Measurements from ENCODE around the gene GALNT9.
"Not testable (repeated sequence)": the region's sequence is repeated elsewhere in the genome, so short reads cannot be mapped to it uniquely, and the experiment has no call there.

Gene GALNT9

DNA sequence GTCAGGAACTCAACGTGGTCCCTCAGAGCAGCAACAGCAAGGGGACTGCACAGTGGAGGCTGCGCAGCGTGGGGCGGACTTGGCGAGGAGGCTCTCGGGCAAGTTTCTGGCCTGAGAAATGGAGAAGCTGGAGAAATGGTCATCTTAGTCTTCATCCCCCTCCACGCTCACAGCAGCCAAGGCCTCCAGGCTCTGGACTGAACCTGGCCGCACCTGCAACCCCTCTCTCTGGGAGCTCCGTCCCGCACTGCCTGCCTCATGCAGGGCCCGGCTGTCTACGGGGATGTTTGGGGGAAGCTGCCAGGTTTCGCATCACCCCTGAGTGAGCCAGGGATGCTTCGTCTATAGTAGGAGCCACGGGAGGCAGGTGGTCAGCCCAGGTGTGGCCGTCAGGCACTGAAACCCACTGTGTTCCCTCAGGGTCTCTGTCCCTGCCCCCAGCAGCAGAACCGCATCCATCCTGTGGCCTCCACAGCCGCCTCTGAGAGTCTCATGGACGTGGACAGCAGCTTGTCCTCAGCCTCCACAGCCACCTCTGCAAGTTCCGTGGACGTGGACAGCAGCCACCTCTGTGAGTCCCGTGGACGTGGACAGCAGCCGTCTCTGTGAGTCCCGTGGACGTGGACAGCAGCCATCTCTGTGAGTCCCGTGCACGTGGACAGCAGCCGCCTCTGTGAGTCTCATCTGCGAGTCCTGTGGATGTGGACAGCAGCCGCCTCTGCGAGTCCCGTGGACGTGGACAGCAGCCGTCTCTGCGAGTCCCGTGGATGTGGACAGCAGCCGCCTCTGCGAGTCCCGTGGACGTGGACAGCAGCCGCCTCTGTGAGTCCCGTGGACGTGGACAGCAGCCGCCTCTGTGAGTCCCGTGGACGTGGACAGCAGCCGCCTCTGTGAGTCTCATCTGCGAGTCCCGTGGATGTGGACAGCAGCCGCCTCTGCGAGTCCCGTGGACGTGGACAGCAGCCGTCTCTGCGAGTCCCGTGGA, 29.1 kb upstream of the GALNT9 start:
- not testable (repeated sequence) for DNase-seq

- DNase-seq = no peak
These were observed 28.3 kb upstream of the GALNT9 start for GRCh38 chr12:132357623-132358186.

- DNase-seq = peak; percentile 92
These were observed 27.6 kb upstream of the GALNT9 start for GRCh38 chr12:132356691-132357622.

GRCh38 chr12:132355742-132356681, 26.6 kb upstream of the GALNT9 start:
- DNase-seq = no peak

DNA sequence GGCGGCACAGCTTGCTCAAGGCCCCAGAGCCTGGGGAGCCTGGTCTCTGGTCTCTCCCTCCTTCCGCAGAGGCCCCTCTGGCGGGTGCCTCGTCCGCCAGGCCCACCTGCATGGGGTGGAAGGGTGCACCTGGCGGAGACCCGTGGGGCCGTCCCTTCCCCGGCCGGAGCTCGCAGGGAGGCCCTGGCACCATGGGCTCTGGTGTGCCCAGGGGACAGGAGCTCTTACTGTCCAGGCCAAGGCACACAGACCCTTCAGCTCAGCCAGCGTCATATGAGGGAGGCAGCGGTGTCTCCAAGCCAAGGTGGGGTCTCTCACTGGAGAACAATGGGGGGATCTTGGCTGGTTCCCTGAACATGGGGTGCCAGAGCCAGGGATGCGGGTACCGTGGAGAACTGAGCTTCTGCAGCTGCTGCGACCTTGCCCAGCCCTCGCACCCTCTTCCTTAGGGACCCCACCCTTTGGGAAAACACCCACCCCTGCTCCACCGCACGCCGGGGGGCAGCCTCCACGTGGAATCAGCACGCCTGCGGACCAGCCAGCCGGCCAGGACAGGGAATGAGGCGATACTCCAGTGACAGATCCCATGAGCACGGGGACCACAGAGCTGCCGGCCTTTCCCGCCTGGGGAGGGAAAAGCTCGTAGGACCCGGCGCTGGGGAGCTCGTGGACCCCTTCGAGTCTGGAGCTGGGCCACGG, 25.7 kb upstream of the GALNT9 start:
- no peak for DNase-seq

DNA sequence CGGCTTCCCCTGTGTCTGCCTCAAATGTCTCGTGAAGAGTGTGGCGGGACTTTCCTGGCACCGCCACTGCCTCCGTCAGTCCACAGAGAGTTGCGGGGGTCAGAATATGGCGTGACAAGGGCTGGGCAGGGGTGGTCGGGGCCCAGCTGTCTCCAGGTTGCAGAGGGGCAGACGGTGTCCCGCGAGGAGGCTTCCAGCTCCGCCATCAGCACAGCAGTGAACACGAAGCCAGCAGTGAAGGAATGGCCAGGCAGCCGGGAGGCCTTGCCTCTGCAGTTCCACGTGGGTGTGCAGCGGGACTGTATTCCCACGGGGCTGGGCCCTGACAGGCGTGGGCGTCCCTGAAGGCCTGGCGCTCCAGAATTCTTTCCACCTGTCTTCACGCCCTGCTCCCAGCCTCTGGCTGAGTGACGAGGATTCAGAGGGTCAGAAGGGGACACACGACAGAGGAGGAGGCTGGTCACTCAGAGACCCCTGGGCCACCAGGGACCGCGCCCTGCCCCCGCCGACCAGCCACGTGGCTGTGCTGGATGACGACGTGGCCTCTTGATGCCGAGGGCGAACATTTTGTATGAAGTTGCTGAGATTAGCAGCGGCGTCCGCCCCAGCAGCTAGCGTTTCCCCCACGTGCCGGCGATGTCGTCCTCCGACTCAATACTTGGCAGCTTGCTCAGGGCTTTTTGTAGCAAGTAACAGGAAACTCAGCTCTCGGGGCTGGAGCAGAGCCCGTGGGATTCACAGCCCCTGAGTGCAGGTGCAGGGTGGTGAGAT, 25.0 kb upstream of the GALNT9 start:
- no peak for DNase-seq

- no peak for DNase-seq
These were observed 24.4 kb upstream of the GALNT9 start for GRCh38 chr12:132353811-132354210.

- no peak for DNase-seq
These were observed 23.8 kb upstream of the GALNT9 start for GRCh38 chr12:132352896-132353800.

- no peak for DNase-seq
These were observed 22.5 kb upstream of the GALNT9 start for GRCh38 chr12:132351751-132352495.

DNA sequence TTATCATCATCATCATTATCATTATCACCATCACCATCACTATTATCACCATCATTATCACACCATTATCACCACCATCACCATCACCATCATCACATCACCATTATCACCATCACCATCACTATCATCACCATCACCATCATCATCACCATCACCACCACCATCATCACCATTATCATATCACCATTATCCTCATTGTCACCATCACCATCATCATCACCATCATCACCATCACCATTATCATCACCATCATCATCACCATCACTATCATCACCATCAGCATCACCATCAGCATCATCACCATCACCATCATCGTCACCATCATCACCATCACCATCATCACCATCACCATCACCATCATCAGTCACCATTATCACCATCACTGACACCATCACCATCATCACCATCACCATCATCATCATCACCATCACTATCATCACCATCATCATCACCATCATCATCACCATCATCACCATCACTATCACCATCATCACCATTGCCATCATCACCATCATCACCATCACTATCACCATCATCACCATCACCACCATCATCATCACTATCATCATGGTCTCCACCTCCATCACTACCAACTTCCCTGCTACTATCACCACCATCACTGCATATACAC, 20.2 kb upstream of the GALNT9 start:
- no peak for DNase-seq

DNA sequence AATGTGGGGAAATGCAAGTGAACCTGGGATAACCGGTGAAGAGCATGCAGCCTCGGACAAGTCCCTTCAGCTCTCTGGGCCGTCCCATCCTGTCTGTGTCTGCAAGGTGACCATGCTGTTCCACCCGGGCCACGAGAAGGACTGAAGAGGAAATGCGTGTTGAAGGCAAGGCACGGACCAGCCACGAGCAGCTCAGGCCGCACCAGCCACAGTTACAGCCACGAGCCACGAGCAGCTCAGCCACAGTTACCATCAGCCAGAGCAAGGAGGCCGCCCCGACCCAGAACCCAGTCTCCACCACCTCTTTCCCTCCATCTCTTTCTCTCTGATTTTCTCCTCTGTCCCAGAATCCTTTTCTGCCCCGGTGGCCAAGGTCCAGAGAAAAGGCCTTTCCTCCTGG, 18.8 kb upstream of the GALNT9 start:
- no peak for DNase-seq

DNA sequence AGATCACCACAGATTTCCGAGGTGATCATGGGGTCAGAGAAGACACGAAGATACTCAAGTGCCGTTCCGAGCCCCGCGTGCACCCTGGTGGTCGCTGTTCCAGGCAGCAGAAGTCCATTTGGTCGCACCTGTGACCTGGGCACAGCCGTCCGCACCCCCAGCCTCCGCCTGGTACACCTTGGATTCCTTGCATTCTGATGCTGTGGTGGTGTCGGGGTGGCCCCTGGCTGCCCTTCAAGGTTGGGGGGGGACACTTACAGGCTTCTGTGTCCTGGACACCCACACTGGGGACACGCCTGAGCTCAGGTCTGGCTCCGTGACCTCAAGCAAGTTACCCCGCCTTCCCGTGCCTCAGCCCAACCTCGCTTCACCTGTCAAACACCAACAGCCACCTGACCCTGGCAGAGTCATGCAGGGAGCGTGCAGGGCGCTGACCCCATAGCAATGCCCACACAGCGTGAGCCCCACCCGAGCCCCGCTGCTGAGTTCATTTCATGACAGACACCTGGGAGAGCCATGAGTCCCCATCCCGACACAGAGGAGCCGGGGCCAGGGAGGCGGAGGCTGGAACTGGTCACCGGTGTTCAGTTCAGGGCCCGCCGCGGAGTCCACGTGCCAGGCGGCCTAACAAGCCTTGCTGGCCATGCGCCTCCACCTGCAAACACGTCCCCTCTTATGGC, 17.9 kb upstream of the GALNT9 start:
- DNase-seq = no peak

DNA sequence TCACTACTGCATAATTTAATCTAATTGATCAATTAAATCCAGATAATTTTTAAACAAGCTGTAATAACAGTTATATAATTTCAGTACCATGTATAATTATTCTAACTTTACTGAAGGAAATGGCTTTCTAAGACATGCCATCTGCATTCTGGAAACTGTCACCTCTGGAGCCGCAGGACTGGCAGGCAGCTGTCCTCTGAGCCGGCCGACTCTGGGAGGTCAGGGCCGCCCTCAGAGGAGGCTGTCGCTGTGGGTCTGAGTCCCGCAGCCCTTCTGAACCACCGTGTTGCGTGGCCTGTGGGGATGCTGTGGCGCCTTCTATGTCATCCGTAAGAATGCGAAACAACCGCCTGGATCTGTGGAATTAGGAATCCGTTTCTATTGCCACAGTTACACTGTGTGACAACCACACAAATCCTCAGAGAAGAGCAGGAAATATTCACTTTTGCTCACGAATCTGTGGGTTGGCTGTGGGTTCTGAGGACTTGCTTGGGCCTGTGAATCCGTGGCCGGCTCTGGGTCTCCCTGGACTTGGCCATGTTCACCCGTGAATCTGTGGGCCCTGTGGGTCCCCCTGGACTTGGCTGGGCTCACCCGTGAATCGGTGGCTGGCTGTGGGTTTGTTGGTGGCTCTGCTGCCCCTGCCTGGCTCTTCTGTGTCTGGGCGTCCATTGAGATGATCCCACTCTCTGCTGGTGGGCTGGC, 17.2 kb upstream of the GALNT9 start:
- DNase-seq = no peak

DNA sequence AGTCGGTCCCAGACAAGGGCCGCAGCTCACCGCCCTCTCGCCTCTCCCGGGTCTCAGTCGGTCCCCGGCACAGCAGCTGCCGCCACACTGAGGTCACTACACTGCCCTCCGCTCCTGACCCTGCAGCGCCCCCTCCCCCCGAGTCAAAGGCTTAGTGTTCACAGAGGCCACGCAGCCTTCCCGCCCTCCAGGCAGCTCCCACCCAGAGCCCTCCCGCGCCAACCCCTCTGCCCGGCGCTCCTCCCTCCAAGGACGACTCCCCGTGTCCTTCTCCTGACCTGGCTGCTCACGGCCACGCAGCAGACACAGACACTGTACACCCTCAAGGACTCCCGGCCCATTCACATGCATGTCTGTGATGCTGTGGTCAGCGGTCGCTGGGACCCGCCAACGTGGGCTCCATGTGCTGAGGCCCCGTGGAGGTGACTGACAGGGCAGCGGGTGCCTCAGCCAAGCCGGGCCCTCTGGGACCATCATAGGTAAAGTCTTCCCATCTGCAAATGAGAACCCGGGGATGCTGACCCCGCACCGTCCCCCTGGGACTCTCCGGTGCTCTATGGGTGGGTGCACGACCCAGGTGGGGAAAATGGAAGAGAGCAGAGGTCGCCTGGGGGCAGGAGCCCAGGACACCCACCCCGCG, 16.3 kb upstream of the GALNT9 start:
- DNase-seq = no peak

DNA sequence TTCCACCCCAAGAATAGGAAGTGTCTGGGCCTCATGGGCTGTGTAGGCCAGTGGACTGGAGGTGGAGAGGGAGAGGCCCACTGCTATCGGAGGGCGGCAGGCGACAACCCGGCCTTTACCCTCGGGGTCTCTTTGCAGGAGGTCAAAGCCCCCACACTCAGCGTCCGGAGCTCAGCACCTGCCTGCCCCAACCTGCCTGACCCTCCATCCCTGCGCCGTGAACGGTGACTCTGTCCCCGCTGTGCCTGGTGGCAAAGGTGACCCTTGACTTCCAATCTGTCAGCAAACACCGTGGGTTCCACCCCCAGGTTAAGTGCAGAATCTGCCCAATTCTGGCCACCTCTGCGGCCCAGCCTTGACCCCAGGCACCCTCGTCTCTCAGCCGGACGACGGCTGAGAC, 15.7 kb upstream of the GALNT9 start:
- no peak for DNase-seq

GRCh38 chr12:132344601-132345000, 15.2 kb upstream of the GALNT9 start:
- no peak for DNase-seq

Measured in NCI-H226 (cell line).